Measurements from ENCODE around the gene BORCS5.

The BORCS5 gene

GRCh38 chr12:12364787-12365445, 8.0 kb downstream of the BORCS5 start:
- no peak for TF ChIP-seq TSHZ2 (CRISPR knock-in tag; IDR thresholded peaks at IDR 0.05)
- TF ChIP-seq ZNF70 (CRISPR knock-in tag; IDR thresholded peaks at IDR 0.05): no peak
- no peak for TF ChIP-seq BACH2 (CRISPR knock-in tag; IDR thresholded peaks at IDR 0.05; ENCODE audit: borderline replicate concordance)
- no peak for TF ChIP-seq TCF4 (CRISPR knock-in tag; IDR thresholded peaks at IDR 0.05; ENCODE audit: borderline replicate concordance)
- TF ChIP-seq ZNF8 (CRISPR knock-in tag; IDR thresholded peaks at IDR 0.05): no peak
- no peak for TF ChIP-seq SNAI2 (CRISPR knock-in tag; IDR thresholded peaks at IDR 0.05)
- TF ChIP-seq ESRRG (CRISPR knock-in tag; IDR thresholded peaks at IDR 0.05): no peak
- TF ChIP-seq PATZ1 (CRISPR knock-in tag; IDR thresholded peaks at IDR 0.05; ENCODE audit: borderline replicate concordance): no peak
- TF ChIP-seq TOX (CRISPR knock-in tag; IDR thresholded peaks at IDR 0.05; ENCODE audit: borderline replicate concordance): no peak
- TF ChIP-seq ZFP30 (CRISPR knock-in tag; IDR thresholded peaks at IDR 0.05): no peak
- TF ChIP-seq PPARA (CRISPR knock-in tag; IDR thresholded peaks at IDR 0.05; ENCODE audit: borderline replicate concordance): no peak
- TF ChIP-seq GLIS3 (CRISPR knock-in tag; IDR thresholded peaks at IDR 0.05): no peak
- no peak for TF ChIP-seq RARB (CRISPR knock-in tag; IDR thresholded peaks at IDR 0.05)
- ATAC-seq: no peak

GRCh38 chr12:12365446-12365802, 8.5 kb downstream of the BORCS5 start:
- ATAC-seq: no peak
- TF ChIP-seq CSRNP3 (CRISPR knock-in tag; IDR thresholded peaks at IDR 0.05): no peak
- TF ChIP-seq ZFP3 (CRISPR knock-in tag; IDR thresholded peaks at IDR 0.05): no peak
- no peak for TF ChIP-seq GLIS3 (CRISPR knock-in tag; IDR thresholded peaks at IDR 0.05)
- TF ChIP-seq ZC3H10 (CRISPR knock-in tag; IDR thresholded peaks at IDR 0.05): no peak
- TF ChIP-seq TOX (CRISPR knock-in tag; IDR thresholded peaks at IDR 0.05; ENCODE audit: borderline replicate concordance): no peak
- TF ChIP-seq ZFP30 (CRISPR knock-in tag; IDR thresholded peaks at IDR 0.05): no peak
- no peak for TF ChIP-seq PATZ1 (CRISPR knock-in tag; IDR thresholded peaks at IDR 0.05; ENCODE audit: borderline replicate concordance)
- no peak for TF ChIP-seq OSR1 (CRISPR knock-in tag; IDR thresholded peaks at IDR 0.05)

- no peak; the same call in 1 of the 2 replicates for TF ChIP-seq ISL1 (CRISPR knock-in tag; IDR thresholded peaks at IDR 0.05)
- TF ChIP-seq CREB5 (CRISPR knock-in tag; IDR thresholded peaks at IDR 0.05; ENCODE audit: low read depth): 0 out of 2 replicates have a peak, but pooled peaks have one; percentile 21
- 0 out of 2 replicates have a peak, but pooled peaks have one; percentile 16 for TF ChIP-seq ZFP3 (CRISPR knock-in tag; IDR thresholded peaks at IDR 0.05)
- peak; percentile 43; the same call in 1 of the 3 replicates for ATAC-seq
These were observed 9.1 kb downstream of the BORCS5 start for GRCh38 chr12:12365931-12366431.

Measured in SK-N-SH treated with all-trans-retinoic acid at 6 μM for 48 hours (cell line).